Measurements from ENCODE around the gene MBD5. TPM values are rescaled to one million over a fixed set of nuclear protein-coding genes. Genes with fewer than 3 reads are reported as not detected.

MBD5 gene
- total RNA-seq, 1 donor from 2014 or later: 14.5 TPM

DNA sequence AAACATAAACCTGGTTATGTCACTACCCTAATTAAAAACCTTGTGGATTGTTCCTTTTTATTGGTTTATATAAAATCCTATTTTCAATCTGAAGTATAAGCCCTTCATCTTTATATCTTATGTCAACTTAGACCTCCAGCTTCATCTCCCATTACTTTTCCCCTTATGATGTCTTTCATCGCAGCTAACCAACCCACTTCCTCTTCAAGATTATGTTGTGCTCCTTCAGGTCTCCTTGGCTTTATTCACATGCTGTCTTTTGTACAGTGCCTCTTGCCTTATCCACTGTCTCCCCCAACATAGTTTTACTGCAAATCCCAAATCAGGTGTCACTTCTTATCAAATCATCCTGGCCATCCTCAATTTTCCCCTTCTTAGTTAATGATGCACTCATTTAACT is 25.9 kb downstream of the MBD5 start:
- Histone ChIP-seq H3K36me3 (ENCODE audit: control insufficient read depth, insufficient read depth, low read length) (no peaks in the 10 kb centered on the region), H3K27me3 (ENCODE audit: control insufficient read depth, insufficient read depth, low read length) (no peaks in the 10 kb centered on the region), H3K4me3 (ENCODE audit: low read depth, low read length) (no peak overlapping the region)
- TF ChIP-seq, protein P1, sequence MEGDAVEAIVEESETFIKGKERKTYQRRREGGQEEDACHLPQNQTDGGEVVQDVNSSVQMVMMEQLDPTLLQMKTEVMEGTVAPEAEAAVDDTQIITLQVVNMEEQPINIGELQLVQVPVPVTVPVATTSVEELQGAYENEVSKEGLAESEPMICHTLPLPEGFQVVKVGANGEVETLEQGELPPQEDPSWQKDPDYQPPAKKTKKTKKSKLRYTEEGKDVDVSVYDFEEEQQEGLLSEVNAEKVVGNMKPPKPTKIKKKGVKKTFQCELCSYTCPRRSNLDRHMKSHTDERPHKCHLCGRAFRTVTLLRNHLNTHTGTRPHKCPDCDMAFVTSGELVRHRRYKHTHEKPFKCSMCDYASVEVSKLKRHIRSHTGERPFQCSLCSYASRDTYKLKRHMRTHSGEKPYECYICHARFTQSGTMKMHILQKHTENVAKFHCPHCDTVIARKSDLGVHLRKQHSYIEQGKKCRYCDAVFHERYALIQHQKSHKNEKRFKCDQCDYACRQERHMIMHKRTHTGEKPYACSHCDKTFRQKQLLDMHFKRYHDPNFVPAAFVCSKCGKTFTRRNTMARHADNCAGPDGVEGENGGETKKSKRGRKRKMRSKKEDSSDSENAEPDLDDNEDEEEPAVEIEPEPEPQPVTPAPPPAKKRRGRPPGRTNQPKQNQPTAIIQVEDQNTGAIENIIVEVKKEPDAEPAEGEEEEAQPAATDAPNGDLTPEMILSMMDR (IDR thresholded peaks at IDR 0.05; ENCODE audit: insufficient read depth, low read length, poor library complexity, severe bottlenecking): no peak
- no peak for DNase-seq (ENCODE audit: low read depth)

DNA sequence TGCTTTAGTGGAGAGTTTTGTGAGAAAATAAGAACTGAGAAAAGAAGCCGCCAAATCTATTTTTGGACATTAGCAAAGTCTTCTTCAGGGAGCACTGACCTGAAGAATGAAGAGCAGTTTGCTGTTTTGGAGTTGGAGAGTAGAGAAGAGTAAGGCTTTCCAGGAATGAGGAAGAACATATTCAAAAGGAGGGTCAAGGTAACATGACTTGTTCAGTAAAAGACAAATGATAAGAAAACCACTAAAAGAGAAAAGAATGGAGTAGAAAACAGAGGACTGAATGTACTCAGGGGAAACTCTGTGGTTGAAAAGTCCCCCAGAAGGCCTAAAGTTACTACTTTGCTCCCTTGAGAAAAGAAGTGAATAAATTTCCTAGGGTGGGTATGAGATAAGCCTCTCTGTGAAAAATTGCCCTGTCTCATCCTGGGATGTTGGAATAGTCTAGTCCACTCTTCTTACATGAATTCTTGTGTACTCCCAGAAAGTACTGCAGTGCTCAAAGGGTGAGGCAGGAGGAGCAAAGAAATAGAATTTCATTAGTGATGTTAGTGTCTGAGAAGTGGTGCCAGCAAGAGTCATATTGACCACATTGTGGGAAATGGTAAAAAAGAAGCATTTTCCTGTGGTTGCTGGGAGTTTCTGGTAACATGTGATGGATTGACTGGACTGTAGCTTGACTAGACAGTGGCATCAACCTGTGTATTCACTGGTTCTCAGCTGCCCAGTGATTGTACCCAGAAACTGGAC is 27.8 kb downstream of the MBD5 start:
- no peak for DNase-seq (ENCODE audit: low read depth)
- Histone ChIP-seq H3K36me3 (ENCODE audit: control insufficient read depth, insufficient read depth, low read length) (no peaks in the 10 kb centered on the region), H3K4me3 (ENCODE audit: low read depth, low read length) (no peak overlapping the region), H3K27me3 (ENCODE audit: control insufficient read depth, insufficient read depth, low read length) (no peaks in the 10 kb centered on the region)
- TF ChIP-seq, protein P1 (IDR thresholded peaks at IDR 0.05; ENCODE audit: insufficient read depth, low read length, poor library complexity, severe bottlenecking): no peak

DNA sequence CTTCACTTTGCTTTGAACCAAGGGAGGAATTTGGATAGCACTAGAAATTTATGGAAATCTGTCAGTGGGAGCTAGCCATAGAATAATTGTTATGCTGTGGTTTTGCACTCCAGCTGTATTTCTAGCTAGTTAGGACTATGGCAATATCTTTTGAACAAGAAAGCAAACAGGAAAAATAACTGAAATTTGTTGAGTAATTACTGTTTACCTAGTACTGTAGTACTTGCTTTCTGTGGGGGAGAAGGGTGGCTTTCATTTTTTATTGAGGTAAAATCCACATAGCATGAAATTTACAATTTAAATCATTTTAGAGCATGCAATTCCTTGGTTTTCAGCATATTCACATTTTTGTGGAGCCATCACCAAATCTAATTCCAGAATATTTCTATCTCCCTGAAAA is 28.4 kb downstream of the MBD5 start:
- TF ChIP-seq, protein P1 (IDR thresholded peaks at IDR 0.05; ENCODE audit: insufficient read depth, low read length, poor library complexity, severe bottlenecking): no peak

GRCh38 chr2:148052687-148053086 is 31.8 kb downstream of the MBD5 start:
- no peak for DNase-seq (ENCODE audit: low read depth)
- no peak overlapping the region for H3K4me3 ChIP-seq (ENCODE audit: low read depth, low read length)
- no peaks in the 10 kb centered on the region for H3K36me3 ChIP-seq (ENCODE audit: control insufficient read depth, insufficient read depth, low read length)
- H3K27me3 ChIP-seq (ENCODE audit: control insufficient read depth, insufficient read depth, low read length): no peaks in the 10 kb centered on the region
- TF ChIP-seq, protein P1 (IDR thresholded peaks at IDR 0.05; ENCODE audit: insufficient read depth, low read length, poor library complexity, severe bottlenecking): no peak

More for the DNA sequence above, 28.4 kb downstream of the MBD5 start:
- Histone ChIP-seq H3K36me3 (ENCODE audit: control insufficient read depth, insufficient read depth, low read length) (no peaks in the 10 kb centered on the region), H3K27me3 (ENCODE audit: control insufficient read depth, insufficient read depth, low read length) (no peaks in the 10 kb centered on the region), H3K4me3 (ENCODE audit: low read depth, low read length) (no peak overlapping the region)
- no peak for DNase-seq (ENCODE audit: low read depth)

DNA sequence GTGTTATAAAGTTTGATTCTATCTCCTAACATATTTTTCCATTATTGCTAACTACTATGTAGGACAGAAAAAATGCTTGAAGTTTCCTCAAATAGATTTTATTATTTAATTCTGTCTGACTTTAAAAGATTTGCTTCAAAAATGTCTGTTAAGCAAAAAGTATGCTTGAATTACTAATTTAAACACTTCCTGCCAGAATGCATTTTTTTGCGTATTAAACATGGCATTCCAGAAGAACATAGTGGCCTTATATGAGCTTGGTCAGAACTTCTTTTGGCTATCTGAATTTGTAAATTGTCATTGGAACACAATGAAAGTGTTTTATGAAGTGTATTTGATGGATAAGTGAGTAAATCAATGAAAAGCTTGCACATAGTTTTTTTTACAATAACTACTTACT is 37.8 kb downstream of the MBD5 start:
- H3K4me3 ChIP-seq (ENCODE audit: low read depth, low read length): no peak overlapping the region
- TF ChIP-seq, protein P1 (IDR thresholded peaks at IDR 0.05; ENCODE audit: insufficient read depth, low read length, poor library complexity, severe bottlenecking): no peak
- DNase-seq (ENCODE audit: low read depth): no peak
- no peaks in the 10 kb centered on the region for H3K36me3 ChIP-seq (ENCODE audit: control insufficient read depth, insufficient read depth, low read length)
- no peaks in the 10 kb centered on the region for H3K27me3 ChIP-seq (ENCODE audit: control insufficient read depth, insufficient read depth, low read length)

GRCh38 chr2:148063633-148064032 is 42.7 kb downstream of the MBD5 start:
- Histone ChIP-seq H3K36me3 (ENCODE audit: control insufficient read depth, insufficient read depth, low read length) (no peaks in the 10 kb centered on the region), H3K27me3 (ENCODE audit: control insufficient read depth, insufficient read depth, low read length) (no peaks in the 10 kb centered on the region), H3K4me3 (ENCODE audit: low read depth, low read length) (no peak overlapping the region)
- DNase-seq (ENCODE audit: low read depth): no peak
- TF ChIP-seq, protein P1 (IDR thresholded peaks at IDR 0.05; ENCODE audit: insufficient read depth, low read length, poor library complexity, severe bottlenecking): no peak

Measured in kidney epithelial cell (primary cell).